ENCODE data around the gene TBC1D30. TPM values are rescaled to one million over a fixed set of nuclear protein-coding genes. Genes with fewer than 3 reads are reported as not detected.

Gene TBC1D30
- total and polyA plus RNA-seq, 9 donors: 1.1 to 5.2 (median 2.6) TPM

GRCh38 chr12:64911912-64912311, 87.5 kb downstream of the TBC1D30 start:
- no peaks in the 10 kb centered on the region for H3K36me3 ChIP-seq
- no peak for TF ChIP-seq EP300 (IDR thresholded peaks at IDR 0.05)
- no peak for TF ChIP-seq CTCF (IDR thresholded peaks at IDR 0.05)
- TF ChIP-seq POLR2A (IDR thresholded peaks at IDR 0.05): no peak
- DNase-seq: no peak
- H3K27ac ChIP-seq: no peak overlapping the region
- H3K4me3 ChIP-seq: no peak overlapping the region
- H3K9me3 ChIP-seq: no peaks in the 10 kb centered on the region
- H3K27me3 ChIP-seq: no peaks in the 10 kb centered on the region
- intact Hi-C loops (cut with DNase I): loop anchor here in 1 of 4 donors (5.0 kb wide), 1 partner anchor 1795 kb away; no protein-coding TSS in a partner anchor
- peaks cover 2% of the 10 kb centered on the region for H3K4me1 ChIP-seq (ENCODE audit: insufficient read depth)
- WGBS, 3 donors: 28 to 42% (median 29%) methylated on average over 4 of the region's 4 CpGs

- no peaks in the 10 kb centered on the region for H3K9me3 ChIP-seq
- peaks cover 2% of the 10 kb centered on the region for H3K4me1 ChIP-seq (ENCODE audit: insufficient read depth)
- H3K27me3 ChIP-seq: no peaks in the 10 kb centered on the region
- DNase-seq: peak in 4 of 5 donors; percentile 23 to 51 (median 38)
- 32 to 45% (median 35%) methylated on average over 3 of the region's 3 CpGs for WGBS, 3 donors
- H3K36me3 ChIP-seq: no peaks in the 10 kb centered on the region
- no peak overlapping the region for H3K4me3 ChIP-seq
- no peak for TF ChIP-seq EP300 (IDR thresholded peaks at IDR 0.05)
- TF ChIP-seq POLR2A (IDR thresholded peaks at IDR 0.05): no peak
- TF ChIP-seq CTCF (IDR thresholded peaks at IDR 0.05): no peak
- intact Hi-C loops (cut with DNase I): loop anchor here in 1 of 4 donors (5.0 kb wide), 1 partner anchor 1795 kb away; no protein-coding TSS in a partner anchor
- no peak overlapping the region for H3K27ac ChIP-seq
These were observed 88.2 kb downstream of the TBC1D30 start for GRCh38 chr12:64912516-64913255.

GRCh38 chr12:64915242-64915641, 90.8 kb downstream of the TBC1D30 start:
- Histone ChIP-seq H3K27me3 (no peaks in the 10 kb centered on the region), H3K36me3 (no peaks in the 10 kb centered on the region), H3K4me3 (no peak overlapping the region), H3K9me3 (no peaks in the 10 kb centered on the region), H3K4me1 (ENCODE audit: insufficient read depth) (peaks cover 2% of the 10 kb centered on the region), H3K27ac (no peak overlapping the region)
- DNase-seq: no peak
- TF ChIP-seq EP300 (IDR thresholded peaks at IDR 0.05): no peak
- TF ChIP-seq POLR2A (IDR thresholded peaks at IDR 0.05): no peak
- TF ChIP-seq CTCF (IDR thresholded peaks at IDR 0.05): no peak
- intact Hi-C loops (cut with DNase I): no loop called here
- 83 to 96% (median 96%) methylated on average over 3 of the region's 3 CpGs for WGBS, 3 donors

- no peak overlapping the region for H3K27ac ChIP-seq
- WGBS, 3 donors: 2 to 11% (median 8%) methylated on average over 1 of the region's 1 CpG
- H3K36me3 ChIP-seq: no peaks in the 10 kb centered on the region
- DNase-seq: no peak
- H3K9me3 ChIP-seq: no peaks in the 10 kb centered on the region
- intact Hi-C loops (cut with DNase I): no loop called here
- TF ChIP-seq CTCF (IDR thresholded peaks at IDR 0.05): no peak
- TF ChIP-seq POLR2A (IDR thresholded peaks at IDR 0.05): no peak
- no peak for TF ChIP-seq EP300 (IDR thresholded peaks at IDR 0.05)
- no peaks in the 10 kb centered on the region for H3K27me3 ChIP-seq
- H3K4me3 ChIP-seq: no peak overlapping the region
- H3K4me1 ChIP-seq (ENCODE audit: insufficient read depth): peaks cover 2% of the 10 kb centered on the region
These were observed 92.2 kb downstream of the TBC1D30 start for GRCh38 chr12:64916411-64917261.
